ENCODE measurements around the gene STARD6. TPM values are rescaled to one million over a fixed set of nuclear protein-coding genes. Genes with fewer than 3 reads are reported as not detected.

Gene STARD6
- total and polyA plus RNA-seq, 2 experiments from 2014 or later = not detected

GRCh38 chr18:54405290-54405689 lies 47.6 kb upstream of the STARD6 start:
- ATAC-seq (no peak), DNase-seq (ENCODE audit: low spot score) (no peak)
- no peaks in the 10 kb centered on the region for H3K9me3 Mint-ChIP-seq
- H3K27me3 Mint-ChIP-seq (ENCODE audit: insufficient read depth, low read depth, poor library complexity) = no peaks in the 10 kb centered on the region
- Histone ChIP-seq H3K27me3 (ENCODE audit: insufficient read depth) (no peaks in the 10 kb centered on the region), H3K79me2 (replicated peaks; ENCODE audit: insufficient read depth) (no peaks in the 10 kb centered on the region), H3K36me3 (ENCODE audit: insufficient read depth) (no peaks in the 10 kb centered on the region), H3K27ac (ENCODE audit: low read depth) (no peak overlapping the region), H4K20me1 (replicated peaks; ENCODE audit: insufficient read depth) (no peaks in the 10 kb centered on the region), H3K4me2 (no peak overlapping the region), H2AFZ (no peak overlapping the region), H3F3A (replicated peaks; ENCODE audit: low read depth) (no peaks in the 10 kb centered on the region), H3K4me3 (no peak overlapping the region), H3K9me2 (ENCODE audit: insufficient read depth) (no peaks in the 10 kb centered on the region), H3K4me1 (ENCODE audit: insufficient read depth) (no peaks in the 10 kb centered on the region)
- TF ChIP-seq ZNF114 (CRISPR knock-in tag; IDR thresholded peaks at IDR 0.05) (no peak), EZH2 (IDR thresholded peaks at IDR 0.05; ENCODE audit: low read depth, unreplicated experiment) (no peak), ZNF462 (CRISPR knock-in tag; IDR thresholded peaks at IDR 0.05) (no peak), CREB1 (CRISPR knock-in tag; IDR thresholded peaks at IDR 0.05; ENCODE audit: low read depth) (no peak), NANOG (IDR thresholded peaks at IDR 0.05; ENCODE audit: borderline replicate concordance) (no peak), EZH2phosphoT487 (IDR thresholded peaks at IDR 0.05; ENCODE audit: unreplicated experiment) (no peak), STAT1 (IDR thresholded peaks at IDR 0.05; ENCODE audit: unreplicated experiment) (no peak), POLR2AphosphoS5 (IDR thresholded peaks at IDR 0.05; ENCODE audit: low read depth) (no peak), JUNB (IDR thresholded peaks at IDR 0.05; ENCODE audit: unreplicated experiment) (no peak), CTCF (conservative IDR thresholded peaks at IDR 0.05; ENCODE audit: low read depth in 2 of 2) (no peak), ETS1 (IDR thresholded peaks at IDR 0.05) (no peak), ZNF331 (CRISPR knock-in tag; IDR thresholded peaks at IDR 0.05; ENCODE audit: low read depth) (no peak)
- TF ChIP-seq, protein P1, sequence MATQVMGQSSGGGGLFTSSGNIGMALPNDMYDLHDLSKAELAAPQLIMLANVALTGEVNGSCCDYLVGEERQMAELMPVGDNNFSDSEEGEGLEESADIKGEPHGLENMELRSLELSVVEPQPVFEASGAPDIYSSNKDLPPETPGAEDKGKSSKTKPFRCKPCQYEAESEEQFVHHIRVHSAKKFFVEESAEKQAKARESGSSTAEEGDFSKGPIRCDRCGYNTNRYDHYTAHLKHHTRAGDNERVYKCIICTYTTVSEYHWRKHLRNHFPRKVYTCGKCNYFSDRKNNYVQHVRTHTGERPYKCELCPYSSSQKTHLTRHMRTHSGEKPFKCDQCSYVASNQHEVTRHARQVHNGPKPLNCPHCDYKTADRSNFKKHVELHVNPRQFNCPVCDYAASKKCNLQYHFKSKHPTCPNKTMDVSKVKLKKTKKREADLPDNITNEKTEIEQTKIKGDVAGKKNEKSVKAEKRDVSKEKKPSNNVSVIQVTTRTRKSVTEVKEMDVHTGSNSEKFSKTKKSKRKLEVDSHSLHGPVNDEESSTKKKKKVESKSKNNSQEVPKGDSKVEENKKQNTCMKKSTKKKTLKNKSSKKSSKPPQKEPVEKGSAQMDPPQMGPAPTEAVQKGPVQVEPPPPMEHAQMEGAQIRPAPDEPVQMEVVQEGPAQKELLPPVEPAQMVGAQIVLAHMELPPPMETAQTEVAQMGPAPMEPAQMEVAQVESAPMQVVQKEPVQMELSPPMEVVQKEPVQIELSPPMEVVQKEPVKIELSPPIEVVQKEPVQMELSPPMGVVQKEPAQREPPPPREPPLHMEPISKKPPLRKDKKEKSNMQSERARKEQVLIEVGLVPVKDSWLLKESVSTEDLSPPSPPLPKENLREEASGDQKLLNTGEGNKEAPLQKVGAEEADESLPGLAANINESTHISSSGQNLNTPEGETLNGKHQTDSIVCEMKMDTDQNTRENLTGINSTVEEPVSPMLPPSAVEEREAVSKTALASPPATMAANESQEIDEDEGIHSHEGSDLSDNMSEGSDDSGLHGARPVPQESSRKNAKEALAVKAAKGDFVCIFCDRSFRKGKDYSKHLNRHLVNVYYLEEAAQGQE (IDR thresholded peaks at IDR 0.05; ENCODE audit: unreplicated experiment) = no peak
- H3K4me1 Mint-ChIP-seq = peaks cover 3% of the 10 kb centered on the region; the same call in 1 of the 3 replicates
- no peak overlapping the region for H3K27ac Mint-ChIP-seq
- no peak overlapping the region for H3K4me3 Mint-ChIP-seq
- H3K36me3 Mint-ChIP-seq (ENCODE audit: low read depth) = no peaks in the 10 kb centered on the region

All from GM23338 (cell line).